Heart left ventricle (tissue), 16 donors: Measurements from ENCODE around the gene RIC3. TPM values are rescaled to one million over a fixed set of nuclear protein-coding genes. Genes with fewer than 3 reads are reported as not detected.

Source experiments
- ATAC-seq, 4 donors: fragments of 200-7000 bp; cut with Tn5 transposase; one replicate each; pipeline ENCODE4 v1.9.1; 2020 to 2022; ENCODE audit warnings: moderate library complexity in 4 of 4, mild to moderate bottlenecking in 3 of 4, moderate number of reproducible peaks in 1 of 4
- DNase-seq, 5 donors: peaks; one replicate each; pipeline ENCODE4 v3.0.0-alpha.2; 2020
- H3K27ac ChIP-seq, 12 donors: fragments of 200-600 bp; sonication (generic) in 4 of 12; one replicate each; pipeline versions ENCODE4 v1.5.0 to v1.8.0; 2016 to 2022; ENCODE audit warnings: mild to moderate bottlenecking in 2 of 12
- H3K27me3 ChIP-seq, 9 donors: fragments of 200-600 bp; sonication (generic) in 2 of 9; one replicate each; pipeline versions ENCODE4 v1.5.1 to v1.8.0; 2016 to 2022; ENCODE audit warnings: mild to moderate bottlenecking in 3 of 9
- H3K36me3 ChIP-seq, 9 donors: fragments of 200-600 bp; sonication (generic) in 2 of 9; one replicate each; pipeline versions ENCODE4 v1.5.0 to v1.8.0; 2018 to 2022; ENCODE audit warnings: mild to moderate bottlenecking in 2 of 9
- H3K4me1 ChIP-seq, 12 donors: fragments of 200-600 bp; sonication (generic) in 4 of 12; one replicate each; pipeline versions ENCODE4 v1.5.0 to v1.8.0; 2016 to 2022; ENCODE audit warnings: mild to moderate bottlenecking in 3 of 12
- H3K4me3 ChIP-seq, 12 donors: fragments of 200-600 bp; sonication (generic) in 4 of 12; one replicate each; pipeline versions ENCODE4 v1.5.0 to v1.8.0; 2017 to 2022; ENCODE audit warnings: mild to moderate bottlenecking in 9 of 12, moderate library complexity in 4 of 12
- H3K9me3 ChIP-seq, 12 donors: fragments of 200-600 bp; sonication (generic) in 4 of 12; one replicate each; pipeline versions ENCODE4 v1.5.0 to v1.8.0; 2016 to 2022; ENCODE audit warnings: mild to moderate bottlenecking in 1 of 12
- POLR2A ChIP-seq, 2 donors: fragments of 450-650 bp; IDR thresholded peaks; one replicate each; pipeline ENCODE4 v1.6.1; 2017; ENCODE audit warnings: antibody characterized with exemption in 2 of 2, mild to moderate bottlenecking in 2 of 2, moderate library complexity in 2 of 2
- WGBS, 4 donors: extraction: QIAGEN DNeasy Blood & Tissue Kit in 2 of 4; methylation state at CpG; one replicate each; pipeline versions ENCODE4 v1.1.5 to v1.1.7; 2013 to 2018; 5-methylcytosine and 5-hydroxymethylcytosine counted together
- intact Hi-C, 10 donors: fragments of 100-400 bp; cut with DNase I; formaldehyde crosslinking; loops; one replicate each; pipeline versions ENCODE4 v1.11.1 to v1.14.2; 2022
- polyA plus RNA-seq, 2 donors: library from polyadenylated mRNA; stranded (reverse); fragments of 200-250 nt; gene quantifications; one replicate each; pipeline ENCODE4 v1.2.3, GENCODE V29; 2013
- total RNA-seq, 9 donors: library from RNA; depleted of rRNA in 2 of 9; stranded (reverse); fragments of >200 nt in 2 of 9; fragmentation: NEBNext Ultra II Directional in 3 of 9; extraction: Animal tissue kit (Norgen Biotek cat#: 25700) in 3 of 9; gene quantifications; one replicate each; pipeline versions ENCODE4 v1.1.0 to v1.2.4, GENCODE V29; 2016 to 2023
- TF ChIP-seq, protein P1 (sequence below), 12 donors: fragments of 200-600 bp; sonication (generic) in 4 of 12; IDR thresholded peaks; one replicate each; pipeline versions ENCODE4 v1.5.0 to v1.8.0; 2018 to 2022; ENCODE audit warnings: antibody characterized with exemption in 12 of 12, mild to moderate bottlenecking in 5 of 12
- donor health status: ischemic (EF 13 %, LVEDD 7.1; RV severe dilation, severe dysfunction).
- donor health status: healthy with polysubstance abuse.
- donor health status: DM: no; HTN: yes; CAD: no.
- donor health status: DM: no; HTN: no; CAD: no.
- donor health status: ischemic (EF 25% LVEDD 6.9; RV normal size, moderate dysfunction).
- donor health status: ischemic (EF 25% LVEDD 5.7; RV mildly dilated, moderate dysfunction).
- donor health status: healthy.
- donor health status: DM: yes; HTN: yes; CAD: no.
- donor health status: ischemic (EF 35%, LVEDD 5.7; RV mildly dilated, moderate dysfunction).
- donor health status: nonischemic (EF 11% LVEDD 7.7; RV severe dilation, severe dysfunction).
- donor health status: DM: yes; HTN: yes; CAD: no.
- donor health status: PGD.
- donor health status: ischemic (EF 29% LVEDD 5.4; RV normal size, mild dysfunction).
- donor health status: nonischemic (EF 23%, LVEDD 6.1; RV moderate dilation, normal function).

The RIC3 gene
- total and polyA plus RNA-seq, 11 donors: 3.1 to 16.3 (median 10.0) TPM

DNA sequence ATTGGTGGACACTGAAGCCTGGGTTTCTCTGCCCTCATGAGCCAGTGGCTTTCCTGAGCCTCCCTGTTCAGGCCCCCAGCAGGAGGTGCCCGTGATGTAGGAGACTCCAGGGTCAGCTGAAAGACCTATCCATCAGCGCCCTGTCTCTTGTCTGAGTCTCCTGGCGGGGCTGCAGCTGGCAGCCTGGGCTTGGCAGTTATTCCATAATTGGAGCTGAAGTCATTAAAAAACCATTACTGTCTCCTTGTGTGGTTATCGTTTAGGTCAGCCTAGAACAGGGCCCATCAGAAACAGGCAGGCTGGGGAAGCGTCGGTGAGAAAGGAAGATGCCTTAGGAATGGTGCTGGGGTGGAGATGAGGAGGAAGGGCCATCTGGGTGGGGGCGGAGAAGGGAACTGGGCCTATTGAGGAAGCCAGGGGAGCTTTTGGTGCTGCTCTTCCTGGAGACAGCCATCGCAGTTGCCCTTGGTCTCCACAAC, 82.8 kb downstream of the RIC3 start:
- intact Hi-C loops: loop anchor here in 1 of 10 donors (5.0 kb wide), 2 partner anchors 54 to 74 kb away; no protein-coding TSS in a partner anchor
- Histone ChIP-seq H3K9me3 (no peaks in the 10 kb centered on the region), H3K4me1 (peaks cover 6 to 62% (median 41%) of the 10 kb centered on the region in 12 donors), H3K36me3 (no peaks in the 10 kb centered on the region), H3K27ac (peak overlapping the region in 4 of 12 donors; percentile 9 to 25 (median 22)), H3K4me3 (no peak overlapping the region), H3K27me3 (peaks cover 0 to 6% (median 0%) of the 10 kb centered on the region in 9 donors)
- TF ChIP-seq, protein P1, sequence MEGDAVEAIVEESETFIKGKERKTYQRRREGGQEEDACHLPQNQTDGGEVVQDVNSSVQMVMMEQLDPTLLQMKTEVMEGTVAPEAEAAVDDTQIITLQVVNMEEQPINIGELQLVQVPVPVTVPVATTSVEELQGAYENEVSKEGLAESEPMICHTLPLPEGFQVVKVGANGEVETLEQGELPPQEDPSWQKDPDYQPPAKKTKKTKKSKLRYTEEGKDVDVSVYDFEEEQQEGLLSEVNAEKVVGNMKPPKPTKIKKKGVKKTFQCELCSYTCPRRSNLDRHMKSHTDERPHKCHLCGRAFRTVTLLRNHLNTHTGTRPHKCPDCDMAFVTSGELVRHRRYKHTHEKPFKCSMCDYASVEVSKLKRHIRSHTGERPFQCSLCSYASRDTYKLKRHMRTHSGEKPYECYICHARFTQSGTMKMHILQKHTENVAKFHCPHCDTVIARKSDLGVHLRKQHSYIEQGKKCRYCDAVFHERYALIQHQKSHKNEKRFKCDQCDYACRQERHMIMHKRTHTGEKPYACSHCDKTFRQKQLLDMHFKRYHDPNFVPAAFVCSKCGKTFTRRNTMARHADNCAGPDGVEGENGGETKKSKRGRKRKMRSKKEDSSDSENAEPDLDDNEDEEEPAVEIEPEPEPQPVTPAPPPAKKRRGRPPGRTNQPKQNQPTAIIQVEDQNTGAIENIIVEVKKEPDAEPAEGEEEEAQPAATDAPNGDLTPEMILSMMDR (IDR thresholded peaks at IDR 0.05): no peak
- TF ChIP-seq POLR2A (IDR thresholded peaks at IDR 0.05): no peak
- 31 to 36% (median 33%) methylated on average over 8 of the region's 8 CpGs for WGBS, 4 donors
- DNase-seq (peak in 2 of 5 donors; percentile 50 to 60), ATAC-seq (peak in 3 of 4 donors; percentile 7 to 52 (median 39))

DNA sequence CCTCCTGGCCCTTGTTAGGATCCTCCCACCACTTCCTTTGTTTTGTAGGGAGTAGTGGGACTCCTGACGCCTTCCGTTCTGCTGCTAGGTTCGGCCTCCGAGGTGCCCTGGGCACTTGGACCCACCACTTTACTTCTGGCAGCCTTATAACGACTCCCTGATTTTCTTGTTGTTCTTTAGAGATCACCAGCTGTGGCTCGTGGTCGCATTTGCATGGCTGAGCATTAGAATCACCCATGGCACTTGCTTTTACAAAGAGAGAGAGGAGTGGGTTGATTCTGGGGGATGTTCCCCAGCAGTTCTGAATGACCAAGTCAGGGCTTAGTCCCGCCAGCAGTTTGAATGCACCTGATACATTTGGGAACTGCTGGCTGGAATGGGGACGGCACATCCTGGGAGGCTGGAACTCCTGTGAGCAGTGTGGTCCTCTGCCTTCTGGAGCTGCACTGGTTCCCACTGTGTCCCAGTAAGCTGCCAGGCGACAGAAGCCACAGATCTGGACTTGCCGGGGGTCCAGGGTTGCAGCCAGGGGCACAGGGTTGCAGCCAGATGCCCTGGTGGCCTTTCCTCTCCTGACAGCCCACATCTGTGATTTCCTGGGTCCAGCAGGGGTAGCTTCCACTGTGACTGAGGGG, 83.7 kb downstream of the RIC3 start:
- intact Hi-C loops: loop anchor here in 1 of 10 donors (5.0 kb wide), 2 partner anchors 53 to 73 kb away; no protein-coding TSS in a partner anchor
- peaks cover 6 to 67% (median 43%) of the 10 kb centered on the region in 12 donors for H3K4me1 ChIP-seq
- DNase-seq (peak in 1 of 5 donors; percentile 16), ATAC-seq (no peak)
- H3K27me3 ChIP-seq: peaks cover 0 to 8% (median 0%) of the 10 kb centered on the region in 9 donors
- TF ChIP-seq POLR2A (IDR thresholded peaks at IDR 0.05): no peak
- TF ChIP-seq, protein P1 (IDR thresholded peaks at IDR 0.05): no peak
- H3K27ac ChIP-seq: no peak overlapping the region
- H3K4me3 ChIP-seq: no peak overlapping the region
- no peaks in the 10 kb centered on the region for H3K9me3 ChIP-seq
- no peaks in the 10 kb centered on the region for H3K36me3 ChIP-seq
- WGBS, 4 donors: 73 to 75% (median 74%) methylated on average over 10 to 11 of the region's 11 CpGs

DNA sequence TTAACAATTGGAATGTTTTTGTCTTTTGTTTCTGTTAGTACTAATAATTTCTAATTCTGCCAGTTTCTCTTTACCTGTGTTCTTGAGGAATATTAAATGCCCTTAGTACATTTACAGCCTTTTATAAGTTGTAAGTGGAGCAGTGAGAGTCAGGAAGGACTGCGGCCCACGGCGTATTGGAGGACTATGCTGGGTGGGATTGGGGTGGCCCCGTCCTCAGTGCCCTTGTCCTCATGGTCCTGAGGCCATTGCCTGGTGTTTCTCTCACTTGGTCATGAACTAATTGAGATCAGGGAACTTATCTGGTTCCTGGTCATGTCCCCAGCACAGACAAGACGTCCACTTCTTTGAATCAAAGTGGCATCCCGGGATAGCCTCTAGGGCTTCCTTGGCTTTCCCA, 84.5 kb downstream of the RIC3 start:
- TF ChIP-seq POLR2A (IDR thresholded peaks at IDR 0.05): no peak
- TF ChIP-seq, protein P1 (IDR thresholded peaks at IDR 0.05): no peak
- peak in 1 of 5 donors; percentile 5 for DNase-seq
- Histone ChIP-seq H3K27ac (peak overlapping the region in 1 of 12 donors; percentile 8), H3K36me3 (no peaks in the 10 kb centered on the region), H3K27me3 (peaks cover 0 to 10% (median 0%) of the 10 kb centered on the region in 9 donors), H3K4me1 (peaks cover 6 to 67% (median 43%) of the 10 kb centered on the region in 12 donors), H3K4me3 (no peak overlapping the region), H3K9me3 (no peaks in the 10 kb centered on the region)
- intact Hi-C loops: no loop called here
- 92 to 98% (median 93%) methylated on average over 6 of the region's 6 CpGs for WGBS, 4 donors
- no peak for ATAC-seq

DNA sequence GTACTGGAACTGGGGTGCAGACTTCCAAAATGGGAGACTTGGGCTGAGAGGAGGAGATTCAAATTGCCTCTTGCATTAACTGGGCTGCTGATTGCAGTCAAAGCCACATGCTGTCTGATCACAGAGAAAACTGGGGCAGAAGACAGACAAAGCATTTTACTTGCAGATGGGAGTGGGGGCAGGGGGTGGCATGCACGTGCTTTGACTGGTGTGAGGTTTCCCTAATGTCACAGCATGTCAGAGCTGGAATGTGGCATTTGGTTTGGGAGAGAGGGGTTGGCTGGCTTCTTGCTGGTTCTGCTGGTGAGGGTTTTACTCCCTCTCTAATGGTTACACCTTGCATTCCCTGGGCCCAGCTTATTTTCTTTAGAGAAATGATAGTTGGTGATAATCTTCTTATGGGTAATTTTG, 84.9 kb downstream of the RIC3 start:
- H3K36me3 ChIP-seq: no peaks in the 10 kb centered on the region
- H3K9me3 ChIP-seq: no peaks in the 10 kb centered on the region
- WGBS, 4 donors: 41 to 73% (median 64%) methylated on average over 1 of the region's 1 CpG
- no peak overlapping the region for H3K4me3 ChIP-seq
- peak in 1 of 5 donors; percentile 22 for DNase-seq
- intact Hi-C loops: no loop called here
- peaks cover 6 to 67% (median 43%) of the 10 kb centered on the region in 12 donors for H3K4me1 ChIP-seq
- TF ChIP-seq, protein P1 (IDR thresholded peaks at IDR 0.05): no peak
- no peak for TF ChIP-seq POLR2A (IDR thresholded peaks at IDR 0.05)
- H3K27me3 ChIP-seq: peaks cover 0 to 10% (median 0%) of the 10 kb centered on the region in 9 donors
- H3K27ac ChIP-seq: peak overlapping the region in 3 of 12 donors; percentile 7 to 21 (median 8)
- peak in 1 of 4 donors; percentile 11 for ATAC-seq
